Cerebellar nuclear complex (tissue), 1 donor: Measurements from ENCODE around the gene CTNNAL1.

Experiments used
- DNase-seq, 2 experiments: peaks; one replicate each; lab custom pipeline; 2025; lab: John Stamatoyannopoulos, UW

CTNNAL1 gene

GRCh38 chr9:109026306-109026705 lies 13.0 kb upstream of the CTNNAL1 start:
- no peak for DNase-seq

- DNase-seq, result no peak
Observed at GRCh38 chr9:109022873-109023272, 9.6 kb upstream of the CTNNAL1 start.

- DNase-seq, result no peak
Observed at GRCh38 chr9:109020581-109021511, 7.5 kb upstream of the CTNNAL1 start.

GRCh38 chr9:109020113-109020512 lies 6.8 kb upstream of the CTNNAL1 start:
- DNase-seq, result no peak

- DNase-seq, result no peak
Observed at GRCh38 chr9:109019420-109019819, 6.1 kb upstream of the CTNNAL1 start.

- DNase-seq, result no peak
Observed at GRCh38 chr9:109017493-109017892, 4.2 kb upstream of the CTNNAL1 start.

GRCh38 chr9:109017061-109017460 lies 3.8 kb upstream of the CTNNAL1 start:
- DNase-seq, result no peak

- no peak for DNase-seq
Observed at GRCh38 chr9:109016132-109016531, 2.8 kb upstream of the CTNNAL1 start.

GRCh38 chr9:109014608-109015280 lies 1.4 kb upstream of the CTNNAL1 start:
- DNase-seq, result no peak

- DNase-seq, result no peak
Observed at GRCh38 chr9:109013679-109014607, 644 bp upstream of the CTNNAL1 start.

GRCh38 chr9:109012009-109012875 lies 1.1 kb downstream of the CTNNAL1 start:
- no peak for DNase-seq

- DNase-seq, result no peak
Observed at GRCh38 chr9:109011231-109011671, 2.0 kb downstream of the CTNNAL1 start.

GRCh38 chr9:109010746-109011145 lies 2.6 kb downstream of the CTNNAL1 start:
- no peak for DNase-seq

- DNase-seq, result no peak
Observed at GRCh38 chr9:109005678-109006077, 7.6 kb downstream of the CTNNAL1 start.

- no peak for DNase-seq
Observed at GRCh38 chr9:109003116-109003515, 10.2 kb downstream of the CTNNAL1 start.

GRCh38 chr9:109002141-109002540 lies 11.2 kb downstream of the CTNNAL1 start:
- no peak for DNase-seq

- no peak for DNase-seq
Observed at GRCh38 chr9:109001275-109001676, 12.0 kb downstream of the CTNNAL1 start.

- no peak for DNase-seq
Observed at GRCh38 chr9:108997112-108997511, 16.2 kb downstream of the CTNNAL1 start.

- no peak for DNase-seq
Observed at GRCh38 chr9:108996643-108997042, 16.7 kb downstream of the CTNNAL1 start.

GRCh38 chr9:108994695-108995094 lies 18.6 kb downstream of the CTNNAL1 start:
- no peak for DNase-seq

- no peak for DNase-seq
Observed at GRCh38 chr9:108991479-108991878, 21.8 kb downstream of the CTNNAL1 start.
